GM21786 (cell line): ENCODE results near the gene NASP.

ENCODE experiments used
- ATAC-seq: cut with Tn5 transposase; IDR thresholded peaks from one replicate; pipeline ENCODE4 v1.9.1; 2021; ENCODE audit not compliant: unreplicated experiment

The NASP gene

GRCh38 chr1:45617618-45618017 is 33.8 kb downstream of the NASP start:
- no peak for ATAC-seq

GRCh38 chr1:45619149-45619921 is 35.5 kb downstream of the NASP start:
- ATAC-seq, result no peak

- no peak for ATAC-seq
These were observed 37.0 kb downstream of the NASP start for GRCh38 chr1:45620588-45621500.

- ATAC-seq, result no peak
These were observed 37.6 kb downstream of the NASP start for GRCh38 chr1:45621501-45621836.

- no peak for ATAC-seq
These were observed 38.2 kb downstream of the NASP start for GRCh38 chr1:45621895-45622523.

GRCh38 chr1:45622524-45623394 is 38.9 kb downstream of the NASP start:
- ATAC-seq, result no peak

- no peak for ATAC-seq
These were observed 40.1 kb downstream of the NASP start, which contains the start of gene CCDC17 for GRCh38 chr1:45623972-45624371. Gene CCDC17, minus strand, starts transcription at chr1:45624054. Its CDS starts 145 bp downstream, at chr1:45623909.

- no peak for ATAC-seq
These were observed 45.2 kb downstream of the NASP start for GRCh38 chr1:45629035-45629434.

- no peak for ATAC-seq
These were observed 46.6 kb downstream of the NASP start for GRCh38 chr1:45630429-45630828.

GRCh38 chr1:45635211-45635610 is 51.4 kb downstream of the NASP start:
- ATAC-seq, result no peak

GRCh38 chr1:45640293-45640692 is 56.5 kb downstream of the NASP start:
- ATAC-seq, result no peak

- ATAC-seq, result no peak
These were observed 59.5 kb downstream of the NASP start for GRCh38 chr1:45643321-45643720.

GRCh38 chr1:45643978-45644377 is 60.1 kb downstream of the NASP start:
- ATAC-seq, result no peak

GRCh38 chr1:45644661-45645060 is 60.8 kb downstream of the NASP start:
- no peak for ATAC-seq

- ATAC-seq, result no peak
These were observed 63.6 kb downstream of the NASP start for GRCh38 chr1:45647248-45648021.

GRCh38 chr1:45654540-45655280 is 70.9 kb downstream of the NASP start:
- ATAC-seq, result no peak

GRCh38 chr1:45656573-45657226 is 72.9 kb downstream of the NASP start:
- no peak for ATAC-seq

GRCh38 chr1:45658171-45658570 is 74.3 kb downstream of the NASP start:
- no peak for ATAC-seq

- ATAC-seq, result no peak
These were observed 75.4 kb downstream of the NASP start for GRCh38 chr1:45659222-45659621.
